KMS-11 (cell line): Measurements from ENCODE around the gene DYNLL1.

ENCODE experiments used
- H2AFZ ChIP-seq: fragments of 200-600 bp; sonication (generic); 2 replicates; pipeline ENCODE4 v1.6.1; 2016; ENCODE audit warnings: antibody characterized with exemption, mixed run types, low read depth
- H3K27ac ChIP-seq: fragments of 200-600 bp; sonication (generic); 2 replicates; pipeline ENCODE4 v1.6.1; 2016; ENCODE audit warnings: mild to moderate bottlenecking, mixed run types
- H3K27me3 ChIP-seq: fragments of 200-600 bp; sonication (generic); 2 replicates; pipeline ENCODE4 v1.6.1; 2017; ENCODE audit warnings: mild to moderate bottlenecking, low read depth, mixed run types, moderate library complexity; ENCODE audit not compliant: insufficient read depth
- H3K36me3 ChIP-seq: fragments of 200-600 bp; sonication (generic); 2 replicates; pipeline ENCODE4 v1.6.1; 2017; ENCODE audit warnings: mild to moderate bottlenecking, mixed run types; ENCODE audit not compliant: insufficient read depth
- H3K4me1 ChIP-seq: fragments of 200-600 bp; sonication (generic); 2 replicates; pipeline ENCODE4 v1.6.1; 2016; ENCODE audit warnings: mild to moderate bottlenecking, low read depth, mixed run types; ENCODE audit not compliant: poor library complexity, severe bottlenecking
- H3K4me2 ChIP-seq: fragments of 200-600 bp; sonication (generic); 2 replicates; pipeline ENCODE4 v1.7.0; 2016; ENCODE audit warnings: mild to moderate bottlenecking, mixed run types
- H3K4me3 ChIP-seq: fragments of 200-600 bp; sonication (generic); IDR thresholded peaks from 2 replicates; pipeline ENCODE4 v1.6.1; 2017; ENCODE audit warnings: low read depth, low read length, mixed read lengths; ENCODE audit not compliant: insufficient read depth
- H3K79me2 ChIP-seq: fragments of 200-600 bp; sonication (generic); 2 replicates; pipeline ENCODE4 v1.6.1; 2016; ENCODE audit warnings: low read depth, mixed run types; ENCODE audit not compliant: insufficient read depth
- H3K9ac ChIP-seq: fragments of 200-600 bp; sonication (generic); 2 replicates; pipeline ENCODE4 v1.6.1; 2016; ENCODE audit warnings: mild to moderate bottlenecking, mixed run types
- H4K20me1 ChIP-seq: fragments of 200-600 bp; sonication (generic); 2 replicates; pipeline ENCODE4 v1.6.1; 2016; ENCODE audit warnings: mild to moderate bottlenecking, mixed run types; ENCODE audit not compliant: insufficient read depth
- CTCF ChIP-seq: fragments of 200-600 bp; sonication (generic); conservative IDR thresholded peaks from 2 replicates; pipeline ENCODE4 v1.6.1; 2017; ENCODE audit warnings: low read depth, mild to moderate bottlenecking, antibody characterized with exemption, low read length, moderate library complexity, mixed read lengths

DYNLL1 gene

GRCh38 chr12:120453977-120454376, 41.9 kb upstream of the DYNLL1 start:
- TF ChIP-seq CTCF = peak; percentile 58
- Histone ChIP-seq H3K27ac (no peak overlapping the region), H3K4me3 (no peak overlapping the region), H3K36me3 (no peaks in the 10 kb centered on the region), H4K20me1 (no peaks in the 10 kb centered on the region), H3K9ac (no peak overlapping the region), H3K27me3 (no peaks in the 10 kb centered on the region), H3K4me1 (peaks cover 14% of the 10 kb centered on the region), H3K4me2 (no peak overlapping the region), H2AFZ (no peak overlapping the region), H3K79me2 (peaks cover 11% of the 10 kb centered on the region; the same call in 1 of the 2 replicates)

- Histone ChIP-seq H3K27ac (no peak overlapping the region), H3K36me3 (no peaks in the 10 kb centered on the region), H3K27me3 (no peaks in the 10 kb centered on the region), H3K4me1 (peaks cover 14% of the 10 kb centered on the region), H4K20me1 (no peaks in the 10 kb centered on the region), H2AFZ (no peak overlapping the region), H3K79me2 (peaks cover 5% of the 10 kb centered on the region; the same call in 1 of the 2 replicates), H3K4me3 (no peak overlapping the region), H3K9ac (no peak overlapping the region), H3K4me2 (no peak overlapping the region)
- TF ChIP-seq CTCF = no peak
Observed at GRCh38 chr12:120455302-120455701, 40.6 kb upstream of the DYNLL1 start.

- H3K4me1 ChIP-seq = peaks cover 14% of the 10 kb centered on the region
- H3K4me3 ChIP-seq = no peak overlapping the region
- no peaks in the 10 kb centered on the region for H4K20me1 ChIP-seq
- no peak overlapping the region for H2AFZ ChIP-seq
- peak; percentile 32 for TF ChIP-seq CTCF
- H3K9ac ChIP-seq = no peak overlapping the region
- no peaks in the 10 kb centered on the region; the same call in 1 of the 2 replicates for H3K36me3 ChIP-seq
- no peak overlapping the region for H3K27ac ChIP-seq
- no peaks in the 10 kb centered on the region for H3K27me3 ChIP-seq
- no peaks in the 10 kb centered on the region for H3K79me2 ChIP-seq
- no peak overlapping the region for H3K4me2 ChIP-seq
Observed at GRCh38 chr12:120457133-120457532, 38.8 kb upstream of the DYNLL1 start.

- Histone ChIP-seq H3K9ac (no peak overlapping the region), H3K4me3 (no peak overlapping the region), H3K27ac (no peak overlapping the region), H3K4me1 (no peaks in the 10 kb centered on the region), H3K27me3 (no peaks in the 10 kb centered on the region), H4K20me1 (no peaks in the 10 kb centered on the region), H2AFZ (no peak overlapping the region), H3K79me2 (peaks cover 12% of the 10 kb centered on the region; the same call in 1 of the 2 replicates), H3K4me2 (no peak overlapping the region), H3K36me3 (peaks cover 4% of the 10 kb centered on the region; the same call in 1 of the 2 replicates)
- TF ChIP-seq CTCF = no peak
Observed at GRCh38 chr12:120460157-120460556, 35.8 kb upstream of the DYNLL1 start.
